GM21367 (cell line): Measurements from ENCODE around the gene TMEM176A.

Experiments used
- ATAC-seq: cut with Tn5 transposase; IDR thresholded peaks from one replicate; pipeline ENCODE4 v1.9.1; 2021; ENCODE audit not compliant: unreplicated experiment

TMEM176A gene

DNA sequence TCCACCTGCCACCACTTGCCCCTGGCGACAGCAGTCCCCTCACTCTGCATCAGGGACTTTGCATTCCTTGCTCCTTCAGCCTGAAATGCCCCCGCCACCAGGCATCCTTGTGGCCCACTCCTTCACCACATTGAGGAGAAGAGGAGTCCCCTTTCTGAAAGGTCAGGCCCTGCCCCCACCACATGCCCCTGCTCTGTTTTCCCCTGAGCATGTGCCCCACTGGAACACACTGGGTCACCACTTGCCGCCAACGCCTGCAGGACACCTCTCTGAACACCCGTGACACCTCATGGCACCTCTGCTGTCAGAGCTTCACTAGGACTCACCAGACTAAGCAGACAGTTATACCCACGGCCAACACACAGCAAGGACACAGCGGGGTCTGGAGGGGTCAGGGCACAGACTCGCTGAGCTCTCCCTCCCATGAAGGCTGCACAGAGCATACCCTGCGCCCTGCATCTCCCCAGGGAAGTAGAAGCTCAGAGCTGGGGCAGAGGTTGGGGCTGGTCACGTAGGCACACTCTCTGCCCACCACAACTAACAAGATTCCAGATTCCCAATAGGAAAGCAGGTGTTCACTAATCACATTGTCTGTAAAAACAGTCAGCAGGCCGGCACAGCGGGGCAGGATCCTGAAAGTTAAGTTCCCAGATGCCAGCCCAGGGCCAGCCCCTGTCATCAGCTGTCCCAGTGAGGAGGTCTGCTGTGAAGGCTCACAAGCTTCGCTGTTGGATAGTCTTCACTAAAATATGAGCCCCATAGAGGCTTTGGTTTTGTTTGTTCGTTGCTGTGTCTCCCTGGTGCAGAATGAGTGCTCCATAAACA, 45.9 kb downstream of the TMEM176A start:
- ATAC-seq, result no peak

DNA sequence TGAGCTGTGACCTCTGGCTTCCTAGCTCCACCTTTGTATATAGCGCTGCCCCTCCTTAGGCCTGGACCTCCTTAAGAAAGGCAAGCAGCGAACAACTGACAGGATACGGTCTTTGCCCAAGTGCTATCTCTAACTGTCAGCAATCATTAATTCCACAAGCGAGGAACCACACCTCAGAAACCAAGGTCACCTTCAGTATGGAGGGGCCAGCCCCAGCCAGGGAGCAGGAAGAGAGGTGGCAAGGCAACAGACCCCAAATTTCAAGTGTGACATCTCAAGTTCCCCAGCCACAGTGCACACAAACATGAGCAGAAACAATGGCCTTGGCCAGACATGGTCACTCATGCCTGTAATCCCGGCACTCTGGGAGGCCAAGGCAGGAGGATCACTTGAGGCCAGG, 47.0 kb downstream of the TMEM176A start:
- no peak for ATAC-seq

- ATAC-seq, result no peak
These were observed 47.5 kb downstream of the TMEM176A start for GRCh38 chr7:150848111-150848510.

- no peak for ATAC-seq
These were observed 48.1 kb downstream of the TMEM176A start for GRCh38 chr7:150848561-150849115.

DNA sequence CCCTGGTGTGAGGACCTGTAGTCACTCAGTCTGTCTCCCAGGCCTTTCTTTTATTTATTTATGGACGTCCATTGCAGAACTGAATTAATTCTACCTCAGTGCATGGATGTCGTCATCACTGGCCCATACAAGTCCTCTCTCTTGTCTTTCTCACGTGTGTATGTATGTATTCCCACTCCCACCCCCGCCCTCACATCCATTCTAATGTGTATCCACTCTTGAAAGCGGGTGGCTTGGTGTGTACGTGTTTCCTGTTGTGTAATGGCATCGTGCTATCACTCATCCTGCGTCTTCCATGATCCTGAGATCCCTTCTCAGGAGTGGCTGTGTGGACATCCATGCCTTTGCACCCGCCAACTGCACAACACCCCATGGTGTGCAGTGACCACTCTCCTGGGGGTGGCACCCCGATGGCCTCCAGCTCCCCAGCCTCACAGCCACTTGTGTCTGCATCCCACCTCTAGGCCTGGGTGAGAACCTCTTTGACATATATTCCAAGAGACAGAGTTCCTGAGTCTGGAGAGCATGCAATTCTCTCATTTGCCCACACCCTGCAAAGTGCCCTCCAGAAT, 48.7 kb downstream of the TMEM176A start:
- ATAC-seq, result no peak

GRCh38 chr7:150850273-150850672, 49.7 kb downstream of the TMEM176A start:
- no peak for ATAC-seq

DNA sequence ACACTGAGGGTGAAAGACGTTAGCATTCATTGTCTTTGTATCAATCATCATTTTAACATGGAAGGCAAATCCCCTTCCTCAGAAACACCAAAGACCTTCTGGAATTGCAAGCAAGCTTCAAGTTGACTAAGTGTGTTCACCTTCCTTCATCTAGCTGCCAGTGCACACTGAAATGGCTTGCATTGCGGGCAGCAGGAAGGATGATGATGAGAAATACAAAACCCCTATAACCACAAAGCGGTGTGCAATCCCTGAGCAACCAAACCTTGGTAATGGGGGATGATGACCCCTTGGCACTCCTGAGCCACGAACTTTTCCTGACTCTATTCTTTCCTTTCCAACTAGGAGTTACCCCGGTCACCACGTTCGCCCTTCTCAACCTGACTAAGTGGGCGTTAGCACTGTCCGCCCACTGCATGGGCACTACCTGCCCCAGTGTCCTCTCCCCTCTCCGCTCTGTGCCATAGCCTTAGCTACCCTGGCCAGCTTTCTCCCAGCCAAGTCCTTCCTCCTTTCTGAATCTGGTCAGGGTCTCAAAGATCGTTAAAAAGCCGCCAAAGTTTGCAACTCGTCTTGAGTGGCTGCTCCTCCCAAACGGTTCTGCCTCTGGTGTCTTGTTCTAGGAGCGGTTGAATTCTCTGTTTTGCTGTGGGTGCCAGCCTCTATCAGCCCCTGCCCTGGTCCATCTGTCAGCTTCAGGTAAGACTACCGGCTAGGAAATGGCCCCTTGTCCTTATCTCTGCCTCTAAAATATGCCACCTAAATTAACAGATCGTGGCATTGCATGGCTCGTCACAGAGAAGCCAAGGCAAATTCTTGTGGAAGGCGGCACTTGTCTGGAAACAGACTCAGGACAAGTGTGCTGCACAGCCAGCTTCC, 51.2 kb downstream of the TMEM176A start:
- ATAC-seq, result no peak

DNA sequence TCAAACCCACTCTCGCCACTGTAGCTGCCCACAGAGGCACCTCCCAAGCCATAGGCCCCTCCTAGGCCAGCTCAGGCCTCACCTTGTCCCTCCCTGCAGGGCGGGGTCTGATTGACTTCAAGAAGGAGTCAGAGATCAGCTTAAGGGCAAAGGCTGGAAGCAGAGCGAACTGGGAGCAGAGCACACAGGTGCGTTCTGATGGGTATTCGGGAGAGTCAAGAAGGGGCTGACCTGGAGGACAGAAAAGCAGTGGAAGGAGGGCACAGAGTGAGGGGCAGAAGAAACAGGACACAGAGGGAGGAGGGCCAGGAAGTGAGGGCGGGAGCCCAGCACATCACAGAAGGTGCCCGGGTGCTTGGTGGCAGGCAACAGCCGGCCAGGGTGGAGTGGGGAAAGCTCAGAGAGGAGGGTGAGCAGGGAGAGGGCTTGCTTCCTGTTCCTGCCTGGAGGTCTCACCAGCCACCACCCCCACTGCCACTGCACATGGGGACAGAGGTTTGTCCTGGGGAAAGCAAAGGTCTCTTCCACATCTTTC, 51.9 kb downstream of the TMEM176A start, which contains the start of gene AOC1:
AOC1 (plus strand) TSS at position 147 of the 535 bp plus-strand sequence. CDS start 3,954 bp downstream, outside the sequence.
- no peak for ATAC-seq

DNA sequence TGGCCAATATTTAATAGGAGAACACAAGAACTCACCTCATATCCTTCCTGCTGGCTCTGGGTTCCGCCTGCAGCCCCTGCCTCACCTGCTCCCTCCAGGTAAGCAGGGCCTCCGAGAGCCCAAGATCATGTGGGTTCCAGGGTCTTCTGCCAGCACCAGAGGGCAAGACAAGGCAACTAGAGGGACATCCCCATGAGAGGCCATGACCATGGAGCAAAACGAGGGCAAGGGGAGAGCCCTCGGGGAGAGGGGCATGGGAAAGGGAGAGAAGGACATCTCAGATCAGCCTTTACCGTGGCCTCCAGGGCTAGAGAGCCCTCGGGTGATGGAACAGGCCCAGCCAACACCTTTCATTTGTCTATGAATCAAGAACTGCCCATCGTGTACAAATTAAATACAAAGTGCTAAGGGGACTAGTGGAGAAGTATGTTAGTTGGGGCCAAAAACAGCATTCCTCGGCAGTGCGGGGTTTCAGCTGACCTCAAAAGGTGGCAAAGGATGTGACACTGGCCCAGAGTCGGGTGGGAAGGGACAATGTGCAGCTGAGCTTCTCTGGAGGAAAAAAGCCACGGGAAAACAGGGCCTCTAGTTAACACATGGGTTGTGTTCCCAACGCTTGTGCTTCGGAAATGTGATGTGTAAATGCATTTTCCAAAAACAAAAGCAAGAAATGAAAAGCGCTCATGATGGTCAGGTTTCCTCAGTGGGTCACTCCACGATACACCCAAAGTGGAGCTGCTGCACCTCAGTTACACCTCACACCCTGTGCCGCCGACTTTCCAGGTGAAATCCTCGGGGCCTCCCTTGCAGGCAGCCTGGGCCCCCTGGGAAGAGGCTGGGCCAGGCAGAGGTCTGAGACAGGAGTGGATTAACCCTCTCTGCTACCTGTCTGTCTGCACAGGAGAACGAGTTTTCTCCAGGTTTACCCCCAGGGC, 53.8 kb downstream of the TMEM176A start:
- no peak for ATAC-seq
